H1 (cell line): ENCODE data around the gene PAX5. TPM values are rescaled to one million over a fixed set of nuclear protein-coding genes. Genes with fewer than 3 reads are reported as not detected.

Experiments
- CTCF ChIA-PET: fragments of 300-600 bp; sonication (Branson Sonifier 250); formaldehyde crosslinking; loops from one replicate; lab custom pipeline; 2021; ENCODE audit not compliant: partially characterized antibody; lab: Charles Lee
- POLR2A ChIA-PET: fragments of 300-600 bp; sonication (Branson Sonifier 250); formaldehyde crosslinking; loops from one replicate; lab custom pipeline; 2021; ENCODE audit warnings: inconsistent platforms; ENCODE audit not compliant: partially characterized antibody; lab: Charles Lee
- DNase-seq, 2 experiments: peaks; one replicate each; pipeline versions ENCODE4 v3.0.0 to v3.0.0-alpha.2; 2010 to 2022; ENCODE audit warnings: low spot score in 2 of 2, low read depth in 1 of 2, mixed read lengths in 1 of 2
- FAIRE-seq: peaks from 2 replicates; lab custom pipeline; 2011; peaks lifted over from hg19 to GRCh38; lab: Jason Lieb, UNC
- H2AFZ ChIP-seq: 2 replicates; pipeline ENCODE4 v1.8.1; 2012; ENCODE audit warnings: low read length, inconsistent platforms
- H2AK5ac ChIP-seq: 2 replicates; pipeline ENCODE4 v1.6.1; 2013; ENCODE audit warnings: low read depth, low read length
- H2BK120ac ChIP-seq: replicated peaks from 2 replicates; pipeline ENCODE3; 2013; ENCODE audit warnings: low read depth, low read length, inconsistent platforms
- H2BK12ac ChIP-seq: 2 replicates; pipeline ENCODE4 v1.6.1; 2013; ENCODE audit warnings: low read depth, low read length
- H2BK15ac ChIP-seq: 2 replicates; pipeline ENCODE4 v1.6.1; 2013; ENCODE audit warnings: low read length
- H2BK20ac ChIP-seq: 2 replicates; pipeline ENCODE4 v1.6.1; 2013; ENCODE audit warnings: low read length
- H2BK5ac ChIP-seq: 2 replicates; pipeline ENCODE4 v1.6.1; 2013; ENCODE audit warnings: low read depth, low read length
- H3K14ac ChIP-seq: 2 replicates; pipeline ENCODE4 v1.6.1; 2013; ENCODE audit warnings: inconsistent platforms; ENCODE audit not compliant: insufficient read length
- H3K18ac ChIP-seq: 2 replicates; pipeline ENCODE4 v1.6.1; 2013; ENCODE audit warnings: low read length; ENCODE audit errors: extremely low read depth
- H3K23ac ChIP-seq: 2 replicates; pipeline ENCODE4 v1.6.1; 2013; ENCODE audit warnings: inconsistent platforms; ENCODE audit not compliant: insufficient read length
- H3K23me2 ChIP-seq: 2 replicates; pipeline ENCODE4 v1.6.1; 2013; ENCODE audit warnings: low read depth, low read length
- H3K27ac ChIP-seq: 2 replicates; pipeline ENCODE4 v1.6.1; 2011; ENCODE audit warnings: low read depth, low read length, inconsistent platforms
- H3K27me3 ChIP-seq, 4 experiments: replicated peaks in 1 of 4; 1 replicate in 1 of 4; 2 replicates in 3 of 4; pipeline versions ENCODE4 v1.6.1 to v1.8.1; 2011 to 2013; ENCODE audit warnings: low read length in 3 of 4, mild to moderate bottlenecking in 3 of 4, inconsistent platforms in 2 of 4, mixed read lengths in 2 of 4, moderate library complexity in 1 of 4; ENCODE audit not compliant: control insufficient read depth in 3 of 4, insufficient read depth in 3 of 4; ENCODE audit errors: extremely low read depth in 1 of 4
- H3K36me3 ChIP-seq, 4 experiments: 2 replicates each; pipeline versions ENCODE4 v1.6.1 to v1.8.1; 2011 to 2013; ENCODE audit warnings: mild to moderate bottlenecking in 4 of 4, low read length in 3 of 4, moderate library complexity in 2 of 4, control low read depth in 1 of 4, inconsistent platforms in 1 of 4; ENCODE audit not compliant: insufficient read depth in 4 of 4, control insufficient read depth in 2 of 4
- H3K4ac ChIP-seq: replicated peaks from 2 replicates; pipeline ENCODE3; 2013; ENCODE audit warnings: low read length, low read depth, mixed read lengths, inconsistent platforms; ENCODE audit not compliant: insufficient read length
- H3K4me1 ChIP-seq, 4 experiments: replicated peaks in 1 of 4; 1 replicate in 1 of 4; 2 replicates in 3 of 4; pipeline versions ENCODE4 v1.6.1 to v1.8.1; 2011 to 2013; ENCODE audit warnings: low read length in 3 of 4, inconsistent platforms in 2 of 4, mixed read lengths in 1 of 4; ENCODE audit not compliant: insufficient read depth in 4 of 4, control insufficient read depth in 3 of 4
- H3K4me2 ChIP-seq, 2 experiments: 2 replicates each; pipeline versions ENCODE4 v1.6.1 to v1.8.1; 2011 to 2013; ENCODE audit warnings: low read depth in 2 of 2, low read length in 2 of 2, control low read depth in 1 of 2, inconsistent platforms in 1 of 2, mild to moderate bottlenecking in 1 of 2; ENCODE audit not compliant: insufficient read depth in 1 of 2
- H3K4me3 ChIP-seq, 4 experiments: fragments of 200-600, 300-600 bp in 1 of 4; sonication (generic), shearing (Covaris generic), sonication (Bioruptor Twin) in 1 of 4; 2 replicates each; pipeline versions ENCODE4 v1.5.1 to v1.8.1; 2011 to 2016; ENCODE audit warnings: low read length in 4 of 4, low read depth in 3 of 4, control low read depth in 2 of 4, inconsistent platforms in 2 of 4, mild to moderate bottlenecking in 2 of 4, mixed read lengths in 1 of 4, moderate library complexity in 1 of 4; ENCODE audit not compliant: insufficient read depth in 2 of 4; ENCODE audit errors: extremely low read depth in 1 of 4
- H3K56ac ChIP-seq: replicated peaks from 2 replicates; pipeline ENCODE3; 2013; ENCODE audit warnings: low read depth, mild to moderate bottlenecking, mixed read lengths, low read length, inconsistent platforms; ENCODE audit not compliant: insufficient read length
- H3K79me1 ChIP-seq: 2 replicates; pipeline ENCODE4 v1.6.1; 2013; ENCODE audit warnings: low read depth, low read length, control low read depth
- H3K79me2 ChIP-seq, 2 experiments: 2 replicates each; pipeline versions ENCODE4 v1.6.1 to v1.8.1; 2012 to 2013; ENCODE audit warnings: low read length in 2 of 2, mild to moderate bottlenecking in 2 of 2, inconsistent platforms in 1 of 2; ENCODE audit not compliant: insufficient read depth in 2 of 2, control insufficient read depth in 1 of 2
- H3K9ac ChIP-seq, 4 experiments: replicated peaks in 1 of 4; 1 replicate in 1 of 4; 2 replicates in 3 of 4; pipeline versions ENCODE4 v1.6.1 to v1.8.1; 2011 to 2013; ENCODE audit warnings: low read depth in 3 of 4, low read length in 3 of 4, control low read depth in 2 of 4, mild to moderate bottlenecking in 2 of 4, moderate library complexity in 2 of 4, inconsistent platforms in 1 of 4; ENCODE audit errors: extremely low read depth in 1 of 4
- H3K9me3 ChIP-seq, 2 experiments: 2 replicates each; pipeline versions ENCODE4 v1.6.1 to v1.8.1; 2012 to 2013; ENCODE audit warnings: mild to moderate bottlenecking in 2 of 2, moderate library complexity in 2 of 2, control low read depth in 1 of 2, inconsistent platforms in 1 of 2, low read depth in 1 of 2, low read length in 1 of 2, mixed read lengths in 1 of 2; ENCODE audit not compliant: insufficient read depth in 2 of 2
- H4K20me1 ChIP-seq, 2 experiments: replicated peaks in 1 of 2; 2 replicates each; pipeline versions ENCODE3 to v1.8.1; 2011 to 2013; ENCODE audit warnings: inconsistent platforms in 2 of 2, low read length in 2 of 2, mild to moderate bottlenecking in 1 of 2; ENCODE audit not compliant: insufficient read depth in 2 of 2, control insufficient read depth in 1 of 2
- H4K5ac ChIP-seq: 2 replicates; pipeline ENCODE4 v1.6.1; 2013; ENCODE audit warnings: low read length, low read depth, mixed read lengths, inconsistent platforms; ENCODE audit not compliant: insufficient read length
- H4K8ac ChIP-seq: 2 replicates; pipeline ENCODE4 v1.8.0; 2013; ENCODE audit warnings: mild to moderate bottlenecking, moderate library complexity, low read length, inconsistent platforms; ENCODE audit not compliant: insufficient read depth; ENCODE audit errors: extremely low read depth
- H4K91ac ChIP-seq: replicated peaks from 2 replicates; pipeline ENCODE3; 2013; ENCODE audit warnings: low read length, mixed read lengths, inconsistent platforms; ENCODE audit not compliant: insufficient read length
- HDAC2 ChIP-seq, 2 experiments: fragments of 300-600 bp in 1 of 2; sonication (generic) in 1 of 2; IDR thresholded peaks; 2 replicates each; pipeline ENCODE4 v1.6.1; 2011 to 2012; ENCODE audit warnings: low read depth in 2 of 2, low read length in 2 of 2, mild to moderate bottlenecking in 2 of 2, moderate library complexity in 2 of 2, borderline replicate concordance in 1 of 2, inconsistent platforms in 1 of 2
- KDM5A ChIP-seq: fragments of 200-600 bp; IDR thresholded peaks from 2 replicates; pipeline ENCODE4 v1.7.1; 2012; ENCODE audit warnings: mild to moderate bottlenecking, low read length, inconsistent platforms, mixed read lengths
- RAD21 ChIP-seq, 2 experiments: IDR thresholded peaks in 1 of 2; conservative IDR thresholded peaks in 1 of 2; 2 replicates each; pipeline ENCODE4 v1.6.1; 2011; ENCODE audit warnings: low read depth in 2 of 2, low read length in 2 of 2, improper control_type of control experiment in 1 of 2, inconsistent platforms in 1 of 2, mild to moderate bottlenecking in 1 of 2, moderate library complexity in 1 of 2
- TAF7 ChIP-seq: optimal IDR thresholded peaks from 2 replicates; pipeline ENCODE3; 2011; ENCODE audit warnings: low read depth, mild to moderate bottlenecking, inconsistent platforms, low read length, moderate library complexity, borderline replicate concordance
- TCF12 ChIP-seq: IDR thresholded peaks from 2 replicates; pipeline ENCODE4 v1.6.1; 2011; ENCODE audit warnings: low read depth, mild to moderate bottlenecking, low read length
- WGBS, 2 experiments: shearing (Covaris generic) in 1 of 2; methylation state at CpG; one replicate each; pipeline versions ENCODE4 v1.1.6 to v1.1.7; 2013 to 2015; ENCODE audit warnings: low lambda C conversion rate in 2 of 2, mixed read lengths in 2 of 2, inconsistent platforms in 1 of 2, low coverage in 1 of 2, missing lambda C conversion rate in 1 of 2; ENCODE audit not compliant: insufficient replicate concordance in 2 of 2, insufficient coverage in 1 of 2, insufficient read length in 1 of 2; ENCODE audit errors: extremely low coverage in 1 of 2, missing lambda C conversion rate in 1 of 2; 5-methylcytosine and 5-hydroxymethylcytosine counted together
- polyA plus RNA-seq, 7 experiments: library from polyadenylated mRNA; depleted of rRNA in 3 of 7; stranded (reverse) in 5 of 7; unstranded in 2 of 7; fragments of >200 nt in 5 of 7; fragments of 200-250 nt in 2 of 7; gene quantifications; 1 replicate in 5 of 7; 2 replicates in 1 of 7; 4 replicates in 1 of 7; pipeline versions ENCODE4 v1.2.1 to v1.2.3, GENCODE V29; 2011 to 2013; ENCODE audit warnings: missing spikeins in 2 of 7, mixed read lengths in 2 of 7
- total RNA-seq: library from RNA; stranded (reverse); fragmentation: NEBNext Ultra II Directional; extraction: Animal tissue kit (Norgen Biotek cat#: 25700); gene quantifications from 2 replicates; pipeline ENCODE4 v1.2.1, GENCODE V29; 2021

The PAX5 gene
- total and polyA plus RNA-seq, 2 of the 8 experiments (the other 6 are each of a cell fraction or from before 2014, with no cell fraction given), result 0.29 to 0.43 TPM

GRCh38 chr9:36791222-36791950 lies 242.7 kb downstream of the PAX5 start:
- no peak overlapping the region for H3K14ac ChIP-seq
- H2AK5ac ChIP-seq, result no peak overlapping the region
- H3K79me1 ChIP-seq, result no peaks in the 10 kb centered on the region
- ChIA-PET POLR2A (interaction anchor here (1.1 kb wide), 1 partner anchor 25 kb away, joined by 3 read pairs; no protein-coding TSS in a partner anchor), CTCF (interaction anchor here (0.7 to 13.4 kb wide), 22 partner anchors 11 to 278 kb away, joined by 3 to 148 read pairs (median 4); no protein-coding TSS in a partner anchor)
- H3K18ac ChIP-seq, result no peak overlapping the region
- H3K36me3 ChIP-seq, result no peaks in the 10 kb centered on the region
- no peak overlapping the region for H3K56ac ChIP-seq
- H4K91ac ChIP-seq, result no peak overlapping the region
- peak overlapping the region; percentile 80 for H2AFZ ChIP-seq
- no peak overlapping the region for H3K23ac ChIP-seq
- H3K27ac ChIP-seq, result no peak overlapping the region
- H2BK120ac ChIP-seq, result no peak overlapping the region
- FAIRE-seq, result no peak
- no peak overlapping the region; the same call in 1 of the 2 replicates for H2BK15ac ChIP-seq
- DNase-seq, result no peak
- 79% methylated on average over 9 of the region's 9 CpGs; no CpG with 5 or more reads in 1 of the 2 experiments for WGBS, 2 experiments
- no peak overlapping the region for H3K4me3 ChIP-seq
- H3K27me3 ChIP-seq, result no peaks in the 10 kb centered on the region
- no peak overlapping the region for H3K4ac ChIP-seq
- no peaks in the 10 kb centered on the region for H3K4me1 ChIP-seq
- no peak overlapping the region for H3K4me2 ChIP-seq
- no peak overlapping the region for H2BK20ac ChIP-seq
- H4K8ac ChIP-seq, result no peak overlapping the region; the same call in 1 of the 2 replicates
- no peaks in the 10 kb centered on the region for H3K79me2 ChIP-seq
- H4K5ac ChIP-seq, result no peak overlapping the region
- H3K9ac ChIP-seq, result no peak overlapping the region
- TF ChIP-seq HDAC2 (IDR thresholded peaks at IDR 0.05; ENCODE audit: borderline replicate concordance in 1 of 2, low read depth in 2 of 2, low read length in 2 of 2) (no peak), KDM5A (no peak), TCF12 (no peak), RAD21 (IDR thresholded peaks at IDR 0.05 in 1 of 2, conservative IDR thresholded peaks at IDR 0.05 in 1 of 2; ENCODE audit: low read depth in 2 of 2, low read length in 2 of 2) (no peak), TAF7 (no peak)
- H2BK12ac ChIP-seq, result no peak overlapping the region
- H2BK5ac ChIP-seq, result no peak overlapping the region
- H3K23me2 ChIP-seq, result no peaks in the 10 kb centered on the region; the same call in 1 of the 2 replicates
- H4K20me1 ChIP-seq, result no peaks in the 10 kb centered on the region
- peaks cover 0 to 5% of the 10 kb centered on the region in 2 experiments; a peak in 1 of 4 replicates for H3K9me3 ChIP-seq
